Endometrial microvascular endothelial cells (primary cell): ENCODE results near the gene DRD1. TPM values are rescaled to one million over a fixed set of nuclear protein-coding genes. Genes with fewer than 3 reads are reported as not detected.

Experiments
- in situ Hi-C: cut with HindIII; loops from 2 replicates; pipeline ENCODE4 v1.10.0; 2017; ENCODE audit warnings: low sequenced_read_pairs, low pct_unique_long_range_greater_than_20kb; ENCODE audit errors: inconsistent ontology term
- total RNA-seq: library from RNA; depleted of rRNA; stranded (reverse); fragments of >200 nt; gene quantifications from one replicate; pipeline ENCODE4 v1.2.3, GENCODE V29; 2015; ENCODE audit errors: inconsistent ontology term

The DRD1 gene
- not detected for total RNA-seq

DNA sequence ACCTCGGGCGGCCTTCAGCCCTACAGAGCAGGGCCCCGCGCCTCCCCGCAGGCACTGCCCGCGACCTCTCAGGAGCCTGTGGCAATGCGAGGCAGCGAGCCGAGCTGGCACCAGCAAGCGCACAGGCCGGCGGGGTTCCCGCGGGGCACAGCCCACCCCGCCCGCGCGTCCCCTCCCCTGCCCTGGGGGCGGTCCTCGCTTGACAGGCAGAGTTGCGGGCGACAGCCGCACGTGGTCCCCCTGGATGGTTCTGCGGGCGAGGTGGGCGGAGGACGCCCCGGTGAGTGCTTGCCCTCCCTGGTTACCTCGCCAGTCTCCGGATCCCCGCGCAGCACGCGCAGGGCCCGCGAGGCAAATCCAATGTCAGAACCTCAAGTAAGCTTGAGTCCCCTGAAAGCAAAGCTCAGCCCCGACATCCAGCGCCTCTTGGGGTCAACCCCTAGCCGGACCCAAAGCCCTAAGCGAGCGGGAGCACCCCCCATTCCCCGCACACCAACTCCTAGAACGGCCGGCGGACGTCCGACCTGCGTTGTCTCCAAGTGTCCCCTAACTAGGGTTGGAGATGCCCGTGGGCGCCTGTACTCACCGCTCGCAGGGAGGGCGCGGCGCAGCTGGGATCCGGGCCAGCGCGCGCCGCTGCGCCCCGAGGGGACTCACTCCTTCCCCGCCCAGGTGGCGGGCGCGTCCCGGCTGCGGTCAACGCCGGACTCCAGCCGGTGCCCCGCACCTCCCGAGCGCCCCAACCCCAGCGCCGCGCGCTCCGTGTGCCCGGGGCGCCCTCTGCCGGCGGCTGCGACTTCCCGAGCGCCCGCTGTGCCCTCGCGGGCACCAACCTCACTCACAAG, at the start of gene DRD1:
DRD1 (minus strand) TSS at position 123 of the 845 bp plus-strand sequence. CDS start 1,083 bp downstream, outside the sequence.
- in situ Hi-C loops = no loop called here

DNA sequence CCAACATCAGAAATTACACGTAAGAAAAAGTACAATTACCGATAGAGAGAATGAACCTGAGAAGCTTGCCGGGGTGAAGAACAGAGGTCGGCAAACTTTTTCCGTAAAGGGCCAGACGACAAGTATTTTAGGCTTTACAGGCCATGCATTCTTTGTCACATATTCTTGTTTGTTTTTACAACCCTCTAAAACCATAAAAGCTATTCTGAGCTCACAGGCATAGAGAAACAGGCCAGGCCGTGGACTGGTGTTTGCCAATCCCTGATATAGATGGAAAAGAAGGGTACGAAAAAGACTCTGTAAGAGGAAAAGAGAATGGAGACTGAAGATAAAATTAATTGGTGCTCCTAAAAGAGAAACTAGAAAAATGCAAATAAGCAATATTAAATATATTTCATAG, 49.7 kb upstream of the DRD1 start:
- in situ Hi-C loops = no loop called here

DNA sequence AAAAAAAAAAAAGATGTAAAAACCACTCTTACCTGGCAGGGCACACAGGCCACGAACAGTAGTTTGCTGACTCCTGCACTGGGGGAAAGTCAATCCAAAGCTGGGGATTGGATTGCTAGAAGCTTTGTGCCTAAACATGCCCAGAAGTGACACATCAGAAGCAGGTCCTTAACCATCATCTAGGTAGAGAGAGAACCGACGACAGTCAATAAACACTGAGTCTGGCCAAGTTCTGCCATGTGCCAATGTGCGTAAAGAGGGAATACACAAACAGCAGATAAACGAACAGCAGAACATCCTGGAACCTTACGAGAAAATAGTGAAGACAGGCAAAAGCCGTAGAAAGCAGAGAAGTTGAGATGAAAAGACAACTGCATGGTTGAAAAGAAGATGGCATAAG, 49.3 kb upstream of the DRD1 start:
- in situ Hi-C loops = no loop called here

DNA sequence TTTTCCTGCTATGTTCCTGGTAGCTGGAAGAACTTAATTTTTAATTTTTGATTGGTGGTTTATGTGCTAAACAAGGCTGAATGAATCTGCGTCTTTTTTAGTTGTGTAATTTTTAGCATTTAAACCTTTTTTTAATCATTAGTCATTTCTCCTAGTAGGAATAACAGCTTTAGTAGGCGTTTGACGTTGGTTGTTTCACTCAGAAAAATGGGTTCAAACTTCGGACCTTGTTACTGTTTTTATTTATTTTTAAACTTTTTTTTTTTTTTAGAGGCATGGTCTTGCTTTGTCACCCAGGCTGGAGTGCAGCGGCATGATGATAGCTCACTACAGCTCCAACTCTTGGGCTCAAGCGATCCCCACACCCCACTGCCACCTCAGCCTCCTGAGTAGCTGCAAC, 47.2 kb upstream of the DRD1 start:
- in situ Hi-C loops = no loop called here

DNA sequence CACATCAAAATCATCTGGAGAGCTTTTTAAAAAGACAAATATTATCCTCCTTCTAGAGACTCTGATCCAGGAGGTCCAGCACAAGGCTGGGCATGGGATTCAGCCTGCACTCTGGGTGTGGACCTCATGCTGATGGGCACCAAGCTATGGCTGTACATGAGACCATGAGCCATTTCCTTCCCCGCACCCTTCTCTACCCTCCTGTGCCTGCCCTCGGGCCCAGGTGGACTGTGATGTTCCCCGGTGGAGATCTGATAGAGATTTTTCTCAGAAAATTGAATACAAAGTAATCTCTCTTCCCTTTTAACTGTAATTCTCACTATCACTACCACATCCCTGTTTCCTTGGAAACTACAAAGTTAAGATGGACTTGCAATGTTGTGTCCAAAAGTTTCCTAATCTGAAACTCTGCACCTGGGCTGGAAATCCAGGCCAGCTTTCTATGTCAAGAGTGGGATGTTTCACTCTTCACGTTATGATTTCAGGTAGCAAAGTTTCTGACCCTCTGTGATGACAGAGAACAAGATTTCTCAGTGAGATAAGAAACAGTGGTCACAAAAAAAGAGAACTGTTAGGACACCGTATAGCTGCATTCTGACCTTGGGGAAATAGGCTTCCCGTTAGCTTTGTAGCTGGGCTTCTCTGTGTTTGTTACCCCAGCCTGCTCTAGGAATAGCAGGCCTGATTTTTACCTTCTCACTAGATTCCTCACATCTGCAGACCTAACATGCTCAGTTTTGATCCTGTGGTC, 45.9 kb upstream of the DRD1 start:
- in situ Hi-C loops = no loop called here

DNA sequence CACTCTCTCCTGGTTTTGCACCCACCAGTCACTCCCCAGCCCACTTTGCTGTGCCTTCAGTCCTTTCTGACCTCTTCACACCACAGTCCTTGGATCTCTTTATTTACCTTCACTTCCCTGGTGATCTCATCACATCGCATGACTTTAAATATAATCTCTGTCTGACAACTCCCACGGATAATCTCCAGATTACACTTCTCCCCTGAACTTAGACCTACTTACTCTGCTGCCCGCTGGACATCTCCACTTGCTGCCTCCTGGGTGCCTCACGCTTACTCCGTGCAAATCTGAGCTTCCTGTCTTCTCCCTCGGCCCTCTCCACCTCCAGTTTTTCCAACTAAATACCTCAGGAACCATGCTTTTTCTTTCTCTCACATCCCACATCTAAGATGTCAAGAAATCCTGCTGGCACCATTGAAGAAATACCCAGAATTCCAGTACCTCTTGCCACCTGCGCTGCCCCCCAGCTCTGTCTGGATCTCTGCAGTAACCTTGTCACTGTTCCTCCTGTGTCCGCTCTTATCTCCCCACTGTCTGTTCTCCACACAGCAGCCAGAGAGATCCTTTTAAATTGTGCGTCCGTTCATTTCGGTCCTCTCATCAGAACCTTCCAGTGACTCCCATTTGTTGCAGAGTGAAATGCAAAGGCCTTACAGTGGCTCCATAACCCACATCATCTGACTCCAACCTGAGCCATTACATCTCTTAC, 43.7 kb upstream of the DRD1 start:
- in situ Hi-C loops = no loop called here

DNA sequence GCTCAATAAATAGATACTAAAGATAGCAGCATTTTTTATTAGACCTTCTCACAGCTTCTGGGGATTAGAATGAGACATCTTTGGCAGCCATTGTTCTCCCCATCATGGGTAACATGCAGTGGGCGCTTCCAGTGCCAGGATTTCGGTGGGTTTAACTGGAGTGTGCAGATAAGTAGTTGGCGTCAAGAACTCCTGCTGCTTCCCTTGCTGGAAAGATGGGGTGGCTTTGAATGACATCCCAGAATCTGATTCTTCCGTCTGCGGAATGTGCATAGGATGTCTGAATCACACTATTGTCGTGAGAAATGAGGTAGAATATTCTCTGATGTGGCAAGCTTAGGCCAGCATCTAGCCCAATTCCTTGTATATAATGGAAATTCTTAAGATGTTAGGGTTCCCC, 41.6 kb upstream of the DRD1 start:
- in situ Hi-C loops = no loop called here

DNA sequence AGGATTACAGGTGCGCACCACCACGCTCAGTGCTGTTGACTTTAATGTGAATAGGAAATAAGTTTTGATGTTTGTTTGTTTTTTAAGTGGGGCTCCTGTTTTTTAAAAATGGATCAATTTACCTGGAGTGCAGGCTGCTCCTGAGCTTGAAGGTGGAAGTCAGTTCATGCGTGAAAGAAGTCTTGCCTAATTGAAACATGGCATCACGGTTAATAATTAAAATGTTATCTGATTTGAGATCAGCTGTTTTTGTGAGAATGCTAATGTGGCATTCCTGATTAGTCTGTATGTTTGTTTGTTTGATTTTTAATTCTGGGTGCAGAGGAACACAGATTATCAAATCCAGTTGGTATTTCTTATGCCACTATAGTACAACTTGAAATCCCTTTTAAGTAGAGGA, 40.8 kb upstream of the DRD1 start:
- in situ Hi-C loops = no loop called here

DNA sequence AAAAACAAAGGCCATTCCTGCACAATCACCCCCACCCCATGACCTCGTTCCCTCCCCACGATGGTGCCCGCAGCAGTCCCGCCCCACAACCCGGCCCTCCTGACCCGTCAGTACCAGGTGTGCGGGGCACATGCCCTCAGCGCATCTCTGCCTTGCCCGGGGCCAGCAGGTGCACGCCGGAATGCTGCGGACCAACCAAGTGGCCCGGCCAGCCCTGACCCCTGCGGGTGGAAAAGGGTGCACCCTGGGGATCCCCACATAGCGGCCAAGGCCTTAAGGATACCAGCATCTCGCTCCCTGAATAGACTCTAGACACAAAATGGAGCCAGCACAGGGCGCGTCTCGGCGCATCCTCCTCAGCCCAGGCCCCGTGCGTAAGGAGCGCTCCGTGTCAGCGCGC, 40.3 kb upstream of the DRD1 start:
- in situ Hi-C loops = no loop called here

DNA sequence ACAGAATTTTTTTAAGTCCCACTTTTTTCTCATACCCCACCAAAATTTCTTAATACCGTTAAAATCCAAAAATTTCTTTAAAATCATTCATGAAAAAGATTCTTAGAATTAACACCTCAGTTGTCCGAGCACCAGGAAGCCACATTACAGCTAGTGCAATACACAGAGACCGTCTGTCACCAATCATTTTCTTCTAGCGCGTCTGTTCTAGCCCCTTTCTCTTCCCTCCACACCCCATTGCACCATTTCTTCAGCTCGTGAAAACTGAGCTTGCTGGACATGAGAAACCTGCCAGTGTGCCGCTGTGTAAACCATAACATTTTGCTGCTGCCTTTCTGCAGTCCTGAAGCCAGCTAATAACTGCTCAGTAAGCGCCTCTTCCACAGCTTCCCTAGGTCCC, 39.4 kb upstream of the DRD1 start:
- in situ Hi-C loops = no loop called here

DNA sequence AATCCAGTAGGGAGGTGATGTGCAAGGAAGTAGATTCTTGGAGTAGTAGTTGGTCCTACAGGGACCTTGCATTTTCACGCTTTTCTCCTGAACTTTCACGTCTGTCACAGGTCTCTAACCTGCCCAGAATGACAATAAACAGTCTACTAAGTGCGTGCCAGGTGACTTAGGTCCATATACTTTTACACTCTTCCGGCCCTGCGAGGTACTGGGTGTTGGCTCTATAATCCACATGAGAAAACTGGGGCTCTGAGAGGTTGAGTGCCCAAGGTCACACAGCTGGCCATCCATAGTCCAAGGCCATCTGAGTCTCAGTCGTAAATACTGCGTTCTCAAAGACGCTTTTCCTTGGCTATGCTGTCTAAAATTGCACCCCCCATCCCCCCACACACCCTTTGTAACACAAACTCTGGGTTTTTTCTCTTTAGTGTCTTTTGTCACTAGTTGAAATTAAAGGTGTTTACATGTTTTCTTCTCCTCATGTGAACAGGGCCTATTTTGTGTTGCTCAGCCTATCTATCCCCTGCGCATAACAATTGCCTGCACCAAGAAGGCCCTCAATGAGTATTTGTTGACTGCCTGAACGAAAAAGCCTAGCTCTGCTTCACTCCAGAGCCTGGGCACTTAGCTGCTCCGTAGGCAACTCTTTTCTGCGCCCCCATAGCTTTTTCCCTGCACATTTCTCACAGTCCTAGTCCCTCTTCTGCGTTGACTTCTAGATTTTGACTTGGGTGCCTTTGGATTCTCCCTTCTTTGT, 35.3 kb upstream of the DRD1 start:
- in situ Hi-C loops = no loop called here

DNA sequence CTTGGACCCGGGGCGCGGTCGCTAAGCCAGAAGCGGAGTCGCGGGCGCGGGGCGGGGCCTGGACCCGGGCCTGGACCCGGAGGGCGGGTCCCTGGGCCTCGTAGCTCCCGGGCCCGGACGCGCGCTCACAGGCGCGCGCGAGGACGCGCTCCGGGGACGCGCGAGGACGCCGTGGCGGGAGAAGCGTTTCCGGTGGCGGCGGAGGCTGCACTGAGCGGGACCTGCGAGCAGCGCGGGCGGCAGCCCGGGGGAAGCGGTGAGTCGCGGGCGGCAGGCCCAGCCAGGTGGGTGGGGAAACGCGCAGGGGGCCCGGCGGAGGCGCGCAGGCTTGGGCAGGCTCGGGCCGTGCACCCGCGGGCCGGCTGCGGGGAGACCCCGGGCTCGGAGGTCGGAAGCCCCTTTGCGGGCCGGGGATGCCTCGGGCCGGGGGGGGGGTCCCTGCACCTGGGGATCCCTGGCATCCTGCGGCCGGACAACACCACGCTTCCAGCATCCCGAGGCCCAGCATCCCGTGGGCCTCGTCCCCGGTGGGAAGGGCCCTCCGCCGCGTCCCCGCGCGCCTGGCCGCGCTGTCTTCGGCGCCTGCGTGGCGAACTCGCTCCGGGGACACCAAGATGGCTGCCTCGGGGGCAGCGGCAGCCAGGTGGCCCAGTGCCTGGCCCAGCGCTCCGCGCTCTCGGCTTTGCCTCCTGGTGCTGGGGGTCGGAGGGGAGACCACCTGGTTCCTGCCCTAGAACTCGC, 34.6 kb upstream of the DRD1 start, which contains the start of gene SFXN1:
SFXN1 (plus strand) TSS at position 177 of the 741 bp plus-strand sequence. CDS start 13,544 bp downstream, outside the sequence.
- in situ Hi-C loops = no loop called here

DNA sequence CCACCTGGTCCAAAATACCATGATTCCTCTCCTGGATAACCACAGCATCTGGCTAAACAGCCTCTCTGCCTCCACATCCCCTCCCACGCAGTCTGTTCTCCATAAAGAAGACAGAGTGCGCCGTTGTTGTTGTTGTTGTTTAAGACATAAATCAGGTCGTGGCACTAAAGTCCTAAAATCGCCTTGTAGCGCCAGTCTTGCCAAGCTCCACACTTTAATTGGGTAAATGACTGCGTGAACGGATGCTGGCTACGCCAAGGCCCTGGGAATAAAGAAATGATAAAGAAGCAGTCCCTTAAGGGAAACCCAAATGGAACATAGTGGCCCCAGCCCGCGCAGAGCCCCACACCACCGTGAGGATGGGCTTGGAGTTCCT, 34.0 kb upstream of the DRD1 start:
- in situ Hi-C loops = no loop called here

DNA sequence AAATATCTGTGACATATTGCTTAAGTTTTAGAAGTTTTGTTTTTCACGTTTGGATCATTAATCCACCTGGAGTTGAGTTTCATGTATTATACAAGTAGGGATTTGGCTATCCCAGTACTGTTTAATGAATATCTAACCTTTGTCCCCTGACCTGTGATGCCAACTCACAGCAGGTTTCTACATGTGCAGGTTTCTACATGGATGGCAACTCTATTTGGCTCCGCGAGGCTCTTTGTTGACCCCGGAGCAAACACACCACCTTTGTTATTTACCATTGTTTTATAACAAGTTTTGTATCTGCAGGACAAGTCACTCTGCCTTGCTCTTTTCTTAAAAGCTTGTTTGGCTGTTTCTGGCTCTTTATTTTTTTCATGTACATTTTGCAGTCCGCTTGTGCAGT, 33.5 kb upstream of the DRD1 start:
- in situ Hi-C loops = no loop called here

DNA sequence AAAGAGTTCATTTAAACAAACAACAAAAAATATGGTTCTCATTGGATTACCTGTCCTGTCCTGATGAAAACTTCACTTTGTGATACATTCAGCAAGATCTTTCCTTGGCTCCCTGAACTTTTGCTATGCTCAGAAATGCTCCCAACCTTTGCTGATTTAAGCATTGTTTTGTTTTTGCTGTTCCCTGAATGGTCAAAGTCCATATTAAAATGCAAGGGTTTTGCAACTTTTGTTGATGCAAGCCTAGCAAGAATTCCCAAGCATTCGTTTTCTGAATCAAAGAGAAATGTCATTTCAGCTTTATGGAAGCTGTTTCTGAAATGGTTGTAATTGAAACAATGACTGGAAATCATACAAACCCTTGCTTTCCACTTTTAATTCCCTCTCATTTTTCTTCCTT, 31.3 kb upstream of the DRD1 start:
- in situ Hi-C loops = no loop called here

DNA sequence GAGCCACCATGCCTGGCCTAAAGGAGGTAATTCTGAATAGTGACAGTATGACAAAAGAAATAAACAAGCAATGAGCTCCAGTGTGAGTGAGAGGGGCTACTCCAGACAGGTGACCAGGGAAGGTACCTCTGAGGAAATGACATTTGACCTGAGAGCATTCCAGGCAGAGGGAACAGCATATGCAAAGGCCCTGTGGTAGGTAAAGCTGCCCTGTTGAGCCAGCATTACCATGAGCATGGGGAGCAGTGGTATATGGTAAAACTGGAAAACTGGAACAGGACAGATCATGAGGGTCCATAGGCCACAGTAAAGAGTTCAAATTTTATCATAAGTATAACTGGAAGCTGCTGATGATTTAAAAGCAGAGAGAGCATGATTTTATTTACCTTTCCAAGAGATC, 28.4 kb upstream of the DRD1 start:
- in situ Hi-C loops = no loop called here

DNA sequence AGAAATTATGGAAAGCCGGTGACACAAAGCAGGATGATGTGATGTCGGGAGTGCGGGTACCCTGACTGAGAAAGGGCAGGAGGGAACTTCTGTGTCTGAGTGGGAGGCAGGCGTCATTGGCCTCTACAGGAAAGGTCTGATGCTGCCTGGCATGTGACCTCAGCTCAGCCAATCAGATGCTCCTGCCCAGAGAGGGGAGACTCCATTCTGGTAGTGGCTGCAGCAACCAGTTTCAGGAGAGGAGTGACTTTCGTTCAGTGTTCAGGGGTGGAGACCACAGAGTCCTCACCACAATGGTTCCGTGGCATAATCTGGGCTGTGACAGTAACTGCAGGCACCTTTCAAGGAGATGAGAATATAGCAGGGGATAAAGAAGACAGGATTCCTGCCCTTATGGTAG, 27.6 kb upstream of the DRD1 start:
- in situ Hi-C loops = no loop called here

DNA sequence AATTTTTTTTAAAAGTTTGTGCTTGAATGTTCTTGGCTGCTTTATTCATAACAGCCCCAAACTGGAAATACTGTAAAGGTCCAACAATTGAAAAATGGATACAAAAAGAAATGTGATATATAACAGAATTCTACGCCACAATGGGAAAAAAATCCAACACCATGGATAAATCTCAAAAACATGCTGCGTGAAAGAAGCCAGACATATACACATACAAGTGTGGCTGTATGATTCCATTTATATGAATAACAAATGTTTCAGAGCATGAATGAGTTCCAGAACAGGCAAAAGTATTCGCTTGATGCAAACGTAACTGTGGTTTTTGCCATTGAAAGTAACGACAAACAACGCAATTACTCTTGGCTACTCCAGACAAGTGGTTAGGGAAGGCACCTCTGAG, 27.2 kb upstream of the DRD1 start:
- in situ Hi-C loops = no loop called here
